ENCODE data around the gene CNOT3. TPM values are rescaled to one million over a fixed set of nuclear protein-coding genes. Genes with fewer than 3 reads are reported as not detected.

Gene CNOT3
- total and polyA plus RNA-seq, 2 of the 13 experiments (the other 11 are each of a cell fraction or from before 2014, with no cell fraction given): 4.3 to 5.8 TPM

DNA sequence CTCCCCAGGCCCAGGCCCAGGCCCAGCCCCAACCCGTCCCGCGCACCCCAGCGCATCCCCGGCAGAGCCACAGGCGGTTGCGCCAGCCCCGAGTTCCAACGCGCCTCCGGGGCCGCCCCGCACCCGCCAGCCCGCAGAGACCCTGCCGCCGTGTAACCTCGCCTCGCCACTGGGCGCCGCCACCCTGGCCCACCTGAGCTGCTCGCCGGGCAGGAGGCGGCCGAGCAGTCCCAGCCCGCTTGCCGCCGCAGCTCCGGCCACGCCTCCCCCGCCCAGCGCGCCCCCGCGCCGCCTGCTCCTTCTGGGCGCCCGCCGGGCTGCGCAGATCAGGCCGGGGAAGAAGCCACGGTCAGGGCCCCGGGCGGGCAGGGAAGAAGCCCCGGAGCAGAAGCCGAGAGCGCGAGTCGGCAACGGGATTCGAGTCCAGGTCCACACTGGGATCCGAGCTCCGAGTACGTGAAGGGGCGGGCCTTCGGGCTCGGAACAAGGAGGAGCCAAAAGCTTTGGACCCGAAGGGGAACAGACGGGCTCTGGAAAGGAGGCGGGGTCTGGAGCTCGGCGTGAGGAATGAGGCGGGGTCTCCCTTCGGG lies 51.7 kb downstream of the CNOT3 start, which contains the start of gene MBOAT7 (continued):
- TF ChIP-seq ZNF441 (CRISPR knock-in tag; IDR thresholded peaks at IDR 0.05; ENCODE audit: borderline replicate concordance) (peak; percentile 84), EED (CRISPR knock-in tag; IDR thresholded peaks at IDR 0.05) (no peak), KDM5A (IDR thresholded peaks at IDR 0.05; ENCODE audit: borderline replicate concordance, low read length) (peak; percentile 64; the same call in 1 of the 2 replicates), ZNF547 (CRISPR knock-in tag; IDR thresholded peaks at IDR 0.05) (0 out of 2 replicates have a peak, but pooled peaks have one; percentile 38), SRSF4 (IDR thresholded peaks at IDR 0.05; ENCODE audit: low read depth, low read length, poor library complexity, severe bottlenecking) (no peak), PCBP2 (optimal IDR thresholded peaks at IDR 0.05; ENCODE audit: low read depth, low read length, poor library complexity, severe bottlenecking) (no peak), ZNF773 (CRISPR knock-in tag; IDR thresholded peaks at IDR 0.05; ENCODE audit: borderline replicate concordance) (no peak), ZFP36L1 (CRISPR knock-in tag; IDR thresholded peaks at IDR 0.05) (no peak), ZFAT (CRISPR knock-in tag; conservative IDR thresholded peaks at IDR 0.05) (no peak), KDM6A (CRISPR knock-in tag; IDR thresholded peaks at IDR 0.05; ENCODE audit: low read depth) (no peak), ZNF496 (CRISPR knock-in tag; IDR thresholded peaks at IDR 0.05; ENCODE audit: insufficient replicate concordance) (no peak), SMYD3 (CRISPR knock-in tag; IDR thresholded peaks at IDR 0.05) (no peak), SMAD3 (CRISPR knock-in tag; IDR thresholded peaks at IDR 0.05) (no peak), ZNF350 (CRISPR knock-in tag; IDR thresholded peaks at IDR 0.05; ENCODE audit: borderline replicate concordance, low read depth) (0 out of 2 replicates have a peak, but pooled peaks have one; percentile 11), ZNF780A (CRISPR knock-in tag; IDR thresholded peaks at IDR 0.05) (no peak), PAWR (CRISPR knock-in tag; IDR thresholded peaks at IDR 0.05; ENCODE audit: borderline replicate concordance) (no peak), ZNF232 (CRISPR knock-in tag; IDR thresholded peaks at IDR 0.05; ENCODE audit: borderline replicate concordance) (peak; percentile 20; the same call in 1 of the 2 replicates), ZNF879 (CRISPR knock-in tag; IDR thresholded peaks at IDR 0.05) (no peak), ZSCAN29 (CRISPR knock-in tag; conservative IDR thresholded peaks at IDR 0.05) (peak; percentile 80; the same call in 1 of the 2 replicates), CHD2 (IDR thresholded peaks at IDR 0.05; ENCODE audit: low read depth, low read length) (no peak)
- TF ChIP-seq, protein P1, sequence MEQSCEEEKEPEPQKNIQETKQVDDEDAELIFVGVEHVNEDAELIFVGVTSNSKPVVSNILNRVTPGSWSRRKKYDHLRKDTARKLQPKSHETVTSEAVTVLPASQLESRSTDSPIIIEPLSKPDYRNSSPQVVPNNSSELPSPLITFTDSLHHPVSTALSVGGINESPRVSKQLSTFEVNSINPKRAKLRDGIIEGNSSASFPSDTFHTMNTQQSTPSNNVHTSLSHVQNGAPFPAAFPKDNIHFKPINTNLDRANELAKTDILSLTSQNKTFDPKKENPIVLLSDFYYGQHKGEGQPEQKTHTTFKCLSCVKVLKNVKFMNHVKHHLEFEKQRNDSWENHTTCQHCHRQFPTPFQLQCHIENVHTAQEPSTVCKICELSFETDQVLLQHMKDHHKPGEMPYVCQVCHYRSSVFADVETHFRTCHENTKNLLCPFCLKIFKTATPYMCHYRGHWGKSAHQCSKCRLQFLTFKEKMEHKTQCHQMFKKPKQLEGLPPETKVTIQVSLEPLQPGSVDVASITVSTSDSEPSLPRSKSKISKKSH (CRISPR knock-in tag; IDR thresholded peaks at IDR 0.05; ENCODE audit: borderline replicate concordance): peak; percentile 64; the same call in 1 of the 2 replicates
- TF ChIP-seq, protein P2, sequence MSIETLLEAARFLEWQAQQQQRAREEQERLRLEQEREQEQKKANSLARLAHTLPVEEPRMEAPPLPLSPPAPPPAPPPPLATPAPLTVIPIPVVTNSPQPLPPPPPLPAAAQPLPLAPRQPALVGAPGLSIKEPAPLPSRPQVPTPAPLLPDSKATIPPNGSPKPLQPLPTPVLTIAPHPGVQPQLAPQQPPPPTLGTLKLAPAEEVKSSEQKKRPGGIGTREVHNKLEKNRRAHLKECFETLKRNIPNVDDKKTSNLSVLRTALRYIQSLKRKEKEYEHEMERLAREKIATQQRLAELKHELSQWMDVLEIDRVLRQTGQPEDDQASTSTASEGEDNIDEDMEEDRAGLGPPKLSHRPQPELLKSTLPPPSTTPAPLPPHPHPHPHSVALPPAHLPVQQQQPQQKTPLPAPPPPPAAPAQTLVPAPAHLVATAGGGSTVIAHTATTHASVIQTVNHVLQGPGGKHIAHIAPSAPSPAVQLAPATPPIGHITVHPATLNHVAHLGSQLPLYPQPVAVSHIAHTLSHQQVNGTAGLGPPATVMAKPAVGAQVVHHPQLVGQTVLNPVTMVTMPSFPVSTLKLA (IDR thresholded peaks at IDR 0.05): no peak
- TF ChIP-seq, protein P3, sequence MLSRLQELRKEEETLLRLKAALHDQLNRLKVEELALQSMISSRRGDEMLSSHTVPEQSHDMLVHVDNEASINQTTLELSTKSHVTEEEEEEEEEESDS (CRISPR knock-in tag; IDR thresholded peaks at IDR 0.05; ENCODE audit: borderline replicate concordance): no peak
- TF ChIP-seq, protein P4, sequence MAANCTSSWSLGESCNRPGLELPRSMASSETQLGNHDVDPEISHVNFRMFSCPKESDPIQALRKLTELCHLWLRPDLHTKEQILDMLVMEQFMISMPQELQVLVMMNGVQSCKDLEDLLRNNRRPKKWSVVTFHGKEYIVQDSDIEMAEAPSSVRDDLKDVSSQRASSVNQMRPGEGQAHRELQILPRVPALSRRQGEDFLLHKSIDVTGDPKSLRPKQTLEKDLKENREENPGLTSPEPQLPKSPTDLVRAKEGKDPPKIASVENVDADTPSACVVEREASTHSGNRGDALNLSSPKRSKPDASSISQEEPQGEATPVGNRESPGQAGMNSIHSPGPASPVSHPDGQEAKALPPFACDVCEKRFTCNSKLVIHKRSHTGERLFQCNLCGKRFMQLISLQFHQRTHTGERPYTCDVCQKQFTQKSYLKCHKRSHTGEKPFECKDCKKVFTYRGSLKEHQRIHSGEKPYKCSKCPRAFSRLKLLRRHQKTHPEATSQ (CRISPR knock-in tag; IDR thresholded peaks at IDR 0.05; ENCODE audit: borderline replicate concordance): 0 out of 2 replicates have a peak, but pooled peaks have one; percentile 3
- TF ChIP-seq, protein P5, sequence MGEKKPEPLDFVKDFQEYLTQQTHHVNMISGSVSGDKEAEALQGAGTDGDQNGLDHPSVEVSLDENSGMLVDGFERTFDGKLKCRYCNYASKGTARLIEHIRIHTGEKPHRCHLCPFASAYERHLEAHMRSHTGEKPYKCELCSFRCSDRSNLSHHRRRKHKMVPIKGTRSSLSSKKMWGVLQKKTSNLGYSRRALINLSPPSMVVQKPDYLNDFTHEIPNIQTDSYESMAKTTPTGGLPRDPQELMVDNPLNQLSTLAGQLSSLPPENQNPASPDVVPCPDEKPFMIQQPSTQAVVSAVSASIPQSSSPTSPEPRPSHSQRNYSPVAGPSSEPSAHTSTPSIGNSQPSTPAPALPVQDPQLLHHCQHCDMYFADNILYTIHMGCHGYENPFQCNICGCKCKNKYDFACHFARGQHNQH (CRISPR knock-in tag; IDR thresholded peaks at IDR 0.05): no peak

All from HepG2 (cell line).